Fibroblast of gingiva (primary cell): ENCODE results near the gene MPDU1.
A peak's percentile ranks its signal among the peaks of the same experiment; 100 is the strongest.

Experiments
- DNase-seq: peaks from one replicate; pipeline ENCODE4 v3.0.0-alpha.2; 2011; ENCODE audit warnings: low read depth

MPDU1 gene

DNA sequence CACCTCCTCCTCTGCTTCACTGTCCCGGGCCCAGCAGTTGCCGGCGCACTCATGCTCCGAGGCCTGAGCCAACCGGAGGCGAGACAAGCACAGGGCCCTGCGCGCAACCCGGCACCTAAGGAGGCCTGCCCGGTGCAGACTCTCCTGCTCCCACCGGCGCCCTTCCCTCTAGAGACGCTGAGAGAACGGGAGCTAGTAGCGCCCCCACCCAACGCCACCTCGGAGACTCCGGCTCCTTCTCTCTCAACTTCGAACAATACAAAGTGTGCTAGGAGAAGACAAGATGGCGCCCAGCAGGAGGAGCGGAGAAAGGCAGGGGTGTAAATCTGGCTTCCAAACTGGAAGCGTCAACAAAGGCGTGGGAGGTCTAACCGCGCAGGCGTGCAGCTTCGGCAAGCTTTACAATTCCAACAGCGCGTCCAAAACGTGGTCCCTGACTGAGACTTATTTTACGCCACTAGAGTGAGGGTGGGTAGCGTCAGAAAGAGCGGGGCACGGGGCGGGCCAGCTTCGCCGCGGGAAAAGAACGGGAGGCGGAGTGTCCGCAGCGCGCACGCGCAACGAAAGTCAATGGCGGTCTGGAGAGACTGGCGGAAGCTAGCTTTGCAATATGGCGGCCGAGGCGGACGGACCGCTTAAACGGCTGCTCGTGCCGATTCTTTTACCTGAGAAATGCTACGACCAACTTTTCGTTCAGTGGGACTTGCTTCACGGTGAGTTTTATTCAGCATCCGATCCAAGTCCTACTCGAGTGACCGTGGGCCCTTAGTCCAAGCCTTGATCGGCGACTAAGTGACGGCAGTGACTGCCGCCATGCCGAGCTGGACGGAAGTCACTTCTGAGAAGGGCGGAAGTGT lies at the start of gene MPDU1:
Gene MPDU1, plus strand, starts transcription at position 600 of the 857 bp plus-strand sequence. Its CDS starts 11 bp downstream, at position 611.
- peak; percentile 97 for DNase-seq

DNA sequence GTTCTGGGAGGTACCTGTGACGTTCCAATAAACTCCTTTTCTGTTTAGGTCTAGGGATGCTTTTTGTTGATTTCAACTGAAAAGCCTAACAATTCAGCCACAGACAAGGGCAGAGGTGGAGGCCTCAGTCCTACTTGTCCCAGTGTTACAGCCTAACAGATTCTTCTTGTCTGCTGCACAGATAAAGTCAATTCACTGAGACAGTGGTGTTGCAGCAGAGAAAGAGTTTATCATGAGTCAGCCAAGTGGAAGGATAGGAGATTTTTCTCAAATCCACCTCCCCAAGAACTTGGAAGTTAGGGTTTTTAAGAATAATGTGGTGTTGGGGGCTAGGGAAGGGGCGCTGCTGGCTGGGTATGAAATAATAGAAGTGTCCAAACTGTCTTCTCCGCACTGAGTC lies 45.6 kb upstream of the MPDU1 start:
- DNase-seq: no peak

DNA sequence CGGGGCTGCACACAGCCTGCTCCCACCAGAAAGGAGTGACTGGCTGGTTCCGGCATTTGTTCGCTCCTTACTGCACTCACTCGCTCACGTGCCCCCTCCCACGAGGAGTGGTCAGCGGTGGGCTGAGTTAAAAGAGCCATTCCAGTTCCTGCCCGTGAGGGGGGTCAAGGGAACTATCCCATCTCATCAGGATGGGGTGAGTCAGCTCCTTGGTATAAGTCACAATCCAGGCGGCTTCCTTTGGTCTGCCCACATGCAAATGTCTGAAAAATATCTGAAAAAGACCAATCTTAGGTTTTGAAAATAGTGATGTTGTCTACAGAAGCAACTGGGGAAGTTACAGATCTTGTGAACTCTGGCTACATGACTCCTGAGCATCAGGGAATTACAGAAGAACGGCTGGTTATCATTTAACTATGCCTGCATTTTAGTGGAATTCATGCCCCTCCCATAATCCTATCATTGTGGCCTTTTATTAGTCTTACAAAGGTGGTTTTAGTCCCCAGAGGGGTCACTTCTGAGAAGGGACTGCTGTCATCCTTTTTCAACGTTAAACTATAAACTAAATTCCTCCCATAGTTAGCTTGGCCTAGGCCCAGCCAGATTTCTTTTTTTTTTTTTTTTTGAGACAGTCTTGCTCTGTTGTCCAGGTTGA lies 44.6 kb upstream of the MPDU1 start:
- no peak for DNase-seq

DNA sequence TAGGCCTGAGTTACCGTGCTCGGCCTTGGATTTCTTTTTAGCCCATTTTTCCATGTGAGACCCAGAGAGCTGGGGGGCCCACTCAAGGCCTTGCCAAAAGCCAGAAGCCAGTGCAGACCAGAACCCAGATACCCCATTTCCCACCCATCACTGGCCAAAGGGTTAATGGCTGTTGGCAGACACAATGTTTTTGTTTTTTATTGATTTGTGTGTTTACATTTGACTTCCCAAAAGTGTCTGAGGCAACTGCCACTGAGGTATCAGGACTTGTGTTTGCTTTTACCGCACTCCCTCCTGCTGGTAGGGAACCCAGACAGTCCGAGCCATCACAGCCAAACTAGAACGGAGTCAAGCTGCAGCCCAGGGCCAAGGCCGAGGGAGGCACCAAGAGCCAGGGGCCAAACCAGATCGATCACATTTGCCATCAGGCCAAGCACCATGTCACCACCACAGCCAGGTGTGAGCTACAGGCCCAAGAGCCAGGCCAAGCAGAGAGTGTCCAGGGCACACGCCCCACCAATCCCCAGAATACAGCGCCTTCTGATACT lies 42.5 kb upstream of the MPDU1 start:
- DNase-seq: no peak

DNA sequence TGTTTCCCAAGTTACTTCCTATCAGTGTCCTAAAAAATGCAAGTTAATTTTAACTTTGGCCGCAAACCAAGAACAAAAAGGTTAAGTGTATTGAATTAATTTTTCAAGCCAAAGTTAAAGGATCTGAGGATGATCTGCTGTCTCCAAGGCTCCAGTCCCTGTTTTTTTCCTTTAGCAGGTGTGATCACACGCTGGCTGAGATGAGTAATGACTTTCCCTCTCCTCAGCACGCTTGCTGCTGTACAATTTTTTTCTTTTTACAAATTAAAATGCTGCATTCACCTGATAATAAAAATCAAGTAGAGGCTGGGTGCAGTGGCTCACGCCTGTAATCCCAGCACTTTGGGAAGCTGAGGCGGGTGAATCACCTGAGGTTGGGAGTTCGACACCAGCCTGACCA lies 38.7 kb upstream of the MPDU1 start:
- no peak for DNase-seq

DNA sequence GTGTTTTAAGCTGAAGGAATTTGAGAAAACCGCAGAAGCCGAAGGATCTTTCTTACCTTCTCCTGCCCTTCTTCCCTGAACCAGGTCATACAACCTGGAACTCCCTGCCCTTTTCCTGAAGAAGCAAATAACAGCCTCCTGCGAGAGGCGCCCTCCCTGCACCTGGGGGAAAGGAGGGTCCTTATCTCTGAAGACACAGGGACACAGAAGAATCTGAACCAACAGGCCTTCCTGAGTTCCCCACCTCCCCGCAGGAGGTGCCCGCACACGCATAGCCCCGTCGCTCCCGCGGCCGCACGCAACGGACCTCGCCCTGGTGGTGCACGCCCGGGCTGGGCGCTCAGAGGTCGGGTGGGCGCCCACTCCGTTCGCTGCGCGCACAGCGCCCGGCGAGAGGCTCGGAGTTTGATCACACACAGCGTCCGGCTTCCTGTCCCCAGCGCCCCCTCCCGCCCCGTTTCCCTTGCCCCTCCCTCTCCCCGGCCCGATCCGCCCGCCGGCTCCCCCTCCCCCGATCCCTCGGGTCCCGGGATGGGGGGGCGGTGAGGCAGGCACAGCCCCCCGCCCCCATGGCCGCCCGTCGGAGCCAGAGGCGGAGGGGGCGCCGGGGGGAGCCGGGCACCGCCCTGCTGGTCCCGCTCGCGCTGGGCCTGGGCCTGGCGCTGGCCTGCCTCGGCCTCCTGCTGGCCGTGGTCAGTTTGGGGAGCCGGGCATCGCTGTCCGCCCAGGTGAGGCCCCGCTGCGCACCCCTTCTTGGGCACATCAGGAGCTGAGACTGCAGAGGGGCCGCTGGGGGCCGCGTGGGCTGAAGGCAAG lies 34.9 kb upstream of the MPDU1 start, which contains the start of gene TNFSF12:
Gene TNFSF12, plus strand, starts transcription at position 474 of the 816 bp plus-strand sequence. Its CDS starts 96 bp downstream, at position 570.
- peak; percentile 32 for DNase-seq

DNA sequence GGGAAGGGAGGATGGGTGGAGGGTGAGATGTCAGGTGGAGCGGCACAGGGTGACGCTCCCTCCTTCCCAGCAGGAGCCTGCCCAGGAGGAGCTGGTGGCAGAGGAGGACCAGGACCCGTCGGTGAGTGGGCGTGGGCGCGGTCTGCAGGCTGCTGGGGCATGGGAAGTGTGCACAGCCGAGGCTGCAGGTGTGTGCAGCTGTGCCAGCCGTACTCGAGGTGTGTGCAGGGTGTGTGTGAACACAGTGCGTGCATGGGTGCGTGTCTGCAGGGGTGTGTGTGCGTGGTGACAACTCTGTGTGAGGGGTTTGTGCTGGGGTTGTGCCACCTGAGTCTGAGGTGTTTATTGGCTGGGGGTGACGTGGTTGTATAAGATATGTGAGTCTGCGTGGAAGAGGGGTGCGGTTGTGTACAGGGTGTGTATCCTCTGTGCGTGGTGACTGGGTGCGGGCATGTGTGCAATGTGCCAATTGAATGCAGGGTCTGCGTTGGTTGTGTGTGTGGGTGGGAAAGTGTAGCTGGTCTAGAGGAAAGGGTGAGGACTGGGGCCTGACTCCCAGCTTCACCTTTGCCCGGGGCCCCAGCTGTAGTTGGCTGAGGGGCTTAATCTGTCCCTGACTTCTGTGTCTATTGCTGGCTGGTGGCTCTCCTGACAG lies 34.1 kb upstream of the MPDU1 start:
- no peak for DNase-seq

DNA sequence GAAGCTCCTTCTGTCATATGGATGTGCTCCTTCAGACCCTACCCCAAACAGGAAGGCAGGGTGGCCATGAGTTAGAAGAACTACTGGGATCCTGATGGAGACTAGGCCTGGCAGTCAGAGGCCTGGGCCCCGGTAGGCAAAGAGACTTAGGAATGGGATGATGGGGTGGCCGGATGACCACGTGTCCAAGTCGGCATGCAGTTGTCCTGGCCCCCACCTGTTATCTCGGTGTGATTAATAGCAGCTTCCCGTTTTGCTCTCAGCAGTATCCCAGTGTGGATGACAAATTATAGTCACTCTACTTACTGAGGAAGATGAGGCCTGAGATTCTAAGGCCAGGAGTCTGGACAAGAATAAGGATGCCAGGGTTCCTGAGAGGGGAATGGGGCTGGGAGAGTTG lies 33.3 kb upstream of the MPDU1 start:
- DNase-seq: no peak

DNA sequence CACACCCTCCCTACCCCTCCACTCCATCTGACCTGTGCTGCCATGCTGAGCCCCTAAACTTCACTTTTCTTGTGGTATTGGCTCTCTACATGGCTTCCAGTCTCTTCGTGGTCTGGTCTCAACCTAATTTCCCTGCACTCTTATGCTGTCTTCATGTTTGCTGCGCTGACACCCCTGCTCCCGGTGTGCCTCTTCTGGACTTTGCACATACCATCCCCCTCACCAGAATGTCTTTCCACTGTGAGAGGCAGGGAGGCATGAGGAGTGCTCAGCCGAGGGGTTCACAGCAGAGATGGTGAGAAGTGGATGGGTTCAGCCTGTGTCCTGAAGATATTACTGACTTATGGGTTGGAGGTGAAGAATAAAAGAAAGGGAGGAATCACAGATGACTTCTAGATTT lies 32.3 kb upstream of the MPDU1 start:
- DNase-seq: no peak

DNA sequence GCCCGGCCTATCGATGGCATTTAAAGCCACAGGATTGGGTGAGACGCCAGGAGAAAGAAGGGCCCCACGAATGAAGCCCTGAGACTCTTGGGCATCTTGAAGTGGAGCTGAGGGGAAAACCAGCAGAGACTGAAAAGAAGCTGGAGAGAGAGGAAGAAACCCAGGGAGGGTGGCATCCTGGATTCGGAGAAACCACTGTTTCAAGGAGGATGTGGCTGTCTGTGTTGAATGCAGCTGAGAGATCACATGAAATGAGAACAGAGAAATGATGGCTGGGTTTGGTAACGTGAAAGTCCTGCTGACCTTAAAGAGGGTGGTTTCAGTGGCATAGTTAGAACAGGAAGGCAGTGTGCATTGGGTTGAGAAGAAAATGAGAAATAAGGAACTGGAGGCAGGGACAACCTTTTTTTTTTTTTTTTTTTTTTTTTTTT lies 31.0 kb upstream of the MPDU1 start:
- no peak for DNase-seq

DNA sequence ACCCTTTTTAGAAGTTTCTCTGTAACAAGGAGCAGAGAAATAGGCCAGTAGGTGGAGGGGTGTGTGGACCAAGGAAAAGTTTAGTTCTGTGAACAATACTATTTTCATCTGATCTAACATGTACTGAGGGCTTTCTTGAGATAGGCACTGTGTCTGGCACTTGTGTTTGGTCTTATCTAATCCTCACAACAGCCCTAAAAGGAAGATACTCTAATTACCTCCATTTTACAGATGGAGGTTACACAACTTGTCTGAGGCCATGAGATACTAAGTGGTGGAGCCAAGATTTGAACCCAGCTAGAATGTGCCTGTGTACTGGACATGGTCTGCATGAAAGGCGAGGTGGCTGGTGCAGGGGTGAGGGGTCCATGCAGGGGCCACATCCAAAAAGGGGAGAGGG lies 30.3 kb upstream of the MPDU1 start:
- no peak for DNase-seq

DNA sequence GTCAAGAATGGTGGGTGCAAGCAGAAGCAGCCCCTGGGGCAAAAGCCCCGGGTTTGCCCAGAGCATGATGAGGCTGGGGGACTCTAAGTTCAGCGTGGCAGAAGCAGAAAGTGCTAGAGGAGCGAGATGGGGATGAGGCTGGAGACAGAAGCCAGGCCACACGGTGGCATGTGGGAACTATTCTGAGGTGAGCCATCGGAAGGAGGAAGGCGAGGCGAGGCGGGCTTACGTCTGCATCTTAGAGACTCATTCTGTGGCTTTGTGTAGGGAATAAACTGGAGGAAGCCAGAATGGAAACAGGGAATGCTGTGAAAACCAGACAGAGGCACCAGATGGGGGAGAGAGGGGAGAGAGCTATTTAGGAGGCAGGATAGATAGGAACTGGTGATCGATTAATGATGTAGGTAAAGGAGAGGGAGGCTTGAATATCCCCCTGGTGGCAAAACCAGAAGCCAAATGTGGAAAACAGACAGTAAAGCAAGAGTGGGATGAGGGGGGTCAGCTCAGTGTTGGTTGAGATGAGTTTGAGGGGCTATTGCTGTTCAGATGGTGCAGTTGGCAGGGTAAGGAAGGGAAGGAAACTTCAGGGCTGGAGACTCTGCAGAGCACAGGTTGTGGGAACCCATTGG lies 28.2 kb upstream of the MPDU1 start:
- no peak for DNase-seq

DNA sequence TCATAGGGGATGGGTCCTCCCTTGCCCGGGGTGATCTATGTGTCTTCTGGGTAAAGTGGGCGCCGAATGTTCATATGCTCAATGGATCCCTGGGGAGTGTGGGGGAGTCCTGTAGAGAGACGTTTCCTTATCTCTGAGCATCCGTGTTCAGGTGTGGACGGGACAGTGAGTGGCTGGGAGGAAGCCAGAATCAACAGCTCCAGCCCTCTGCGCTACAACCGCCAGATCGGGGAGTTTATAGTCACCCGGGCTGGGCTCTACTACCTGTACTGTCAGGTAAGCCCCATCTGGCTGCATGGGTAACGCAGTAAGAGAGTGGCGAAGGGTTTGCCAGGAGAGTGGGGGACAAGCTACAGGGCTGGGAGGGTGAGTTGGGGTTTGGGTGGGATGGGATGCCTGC lies 27.0 kb upstream of the MPDU1 start:
- DNase-seq: no peak

DNA sequence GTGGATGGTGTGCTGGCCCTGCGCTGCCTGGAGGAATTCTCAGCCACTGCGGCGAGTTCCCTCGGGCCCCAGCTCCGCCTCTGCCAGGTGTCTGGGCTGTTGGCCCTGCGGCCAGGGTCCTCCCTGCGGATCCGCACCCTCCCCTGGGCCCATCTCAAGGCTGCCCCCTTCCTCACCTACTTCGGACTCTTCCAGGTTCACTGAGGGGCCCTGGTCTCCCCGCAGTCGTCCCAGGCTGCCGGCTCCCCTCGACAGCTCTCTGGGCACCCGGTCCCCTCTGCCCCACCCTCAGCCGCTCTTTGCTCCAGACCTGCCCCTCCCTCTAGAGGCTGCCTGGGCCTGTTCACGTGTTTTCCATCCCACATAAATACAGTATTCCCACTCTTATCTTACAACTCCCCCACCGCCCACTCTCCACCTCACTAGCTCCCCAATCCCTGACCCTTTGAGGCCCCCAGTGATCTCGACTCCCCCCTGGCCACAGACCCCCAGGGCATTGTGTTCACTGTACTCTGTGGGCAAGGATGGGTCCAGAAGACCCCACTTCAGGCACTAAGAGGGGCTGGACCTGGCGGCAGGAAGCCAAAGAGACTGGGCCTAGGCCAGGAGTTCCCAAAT lies 26.4 kb upstream of the MPDU1 start:
- no peak for DNase-seq

DNA sequence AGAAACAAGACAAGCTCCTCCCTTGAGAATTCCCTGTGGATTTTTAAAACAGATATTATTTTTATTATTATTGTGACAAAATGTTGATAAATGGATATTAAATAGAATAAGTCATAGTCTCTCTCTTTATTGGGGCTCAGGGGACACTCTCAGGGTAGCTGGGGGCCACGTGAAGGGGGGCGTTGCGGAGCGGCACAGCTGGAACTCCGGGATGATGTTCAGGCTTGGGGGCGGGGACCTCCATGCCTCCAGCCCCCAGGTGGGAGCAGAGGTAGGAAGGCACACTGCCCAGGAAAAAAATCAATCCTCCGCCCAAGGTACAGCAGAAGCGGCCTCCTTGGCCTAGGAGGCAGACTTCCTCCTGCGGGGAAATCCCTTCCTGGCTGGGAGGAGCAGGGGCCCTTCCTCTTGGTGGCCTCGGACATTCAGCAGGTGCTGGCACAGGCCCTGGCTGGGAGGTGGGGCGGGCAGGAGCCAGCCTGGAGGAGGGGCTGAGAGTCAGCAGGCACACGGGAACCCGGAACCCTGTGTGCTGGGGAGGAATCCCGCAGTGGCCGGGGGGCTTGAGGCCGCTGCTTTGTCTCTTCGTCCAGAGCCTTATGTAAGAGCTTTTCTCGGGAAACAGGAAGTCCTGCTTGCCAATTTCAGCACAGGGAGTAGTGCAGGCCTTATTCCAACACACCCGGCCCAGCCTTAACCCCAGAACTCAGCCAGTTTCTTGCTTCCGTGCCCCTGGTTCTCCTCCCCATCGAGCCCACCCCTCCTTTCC lies 25.7 kb upstream of the MPDU1 start:
- DNase-seq: peak; percentile 67

DNA sequence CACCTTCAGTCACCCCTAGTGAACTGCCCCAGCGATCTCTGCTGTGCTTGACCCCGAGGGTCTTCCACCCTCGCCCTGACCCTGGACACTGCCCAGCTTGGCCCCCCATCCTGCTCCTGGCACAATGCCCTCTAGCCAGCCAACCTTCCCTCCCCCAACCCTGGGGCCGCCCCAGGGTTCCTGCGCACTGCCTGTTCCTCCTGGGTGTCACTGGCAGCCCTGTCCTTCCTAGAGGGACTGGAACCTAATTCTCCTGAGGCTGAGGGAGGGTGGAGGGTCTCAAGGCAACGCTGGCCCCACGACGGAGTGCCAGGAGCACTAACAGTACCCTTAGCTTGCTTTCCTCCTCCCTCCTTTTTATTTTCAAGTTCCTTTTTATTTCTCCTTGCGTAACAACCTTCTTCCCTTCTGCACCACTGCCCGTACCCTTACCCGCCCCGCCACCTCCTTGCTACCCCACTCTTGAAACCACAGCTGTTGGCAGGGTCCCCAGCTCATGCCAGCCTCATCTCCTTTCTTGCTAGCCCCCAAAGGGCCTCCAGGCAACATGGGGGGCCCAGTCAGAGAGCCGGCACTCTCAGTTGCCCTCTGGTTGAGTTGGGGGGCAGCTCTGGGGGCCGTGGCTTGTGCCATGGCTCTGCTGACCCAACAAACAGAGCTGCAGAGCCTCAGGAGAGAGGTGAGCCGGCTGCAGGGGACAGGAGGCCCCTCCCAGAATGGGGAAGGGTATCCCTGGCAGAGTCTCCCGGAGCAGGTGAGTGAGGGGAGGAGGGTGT lies 24.9 kb upstream of the MPDU1 start, which contains the start of gene TNFSF13:
Gene TNFSF13, plus strand, starts transcription at position 207 of the 776 bp plus-strand sequence. Its CDS starts 290 bp downstream, at position 497.
- DNase-seq: no peak

DNA sequence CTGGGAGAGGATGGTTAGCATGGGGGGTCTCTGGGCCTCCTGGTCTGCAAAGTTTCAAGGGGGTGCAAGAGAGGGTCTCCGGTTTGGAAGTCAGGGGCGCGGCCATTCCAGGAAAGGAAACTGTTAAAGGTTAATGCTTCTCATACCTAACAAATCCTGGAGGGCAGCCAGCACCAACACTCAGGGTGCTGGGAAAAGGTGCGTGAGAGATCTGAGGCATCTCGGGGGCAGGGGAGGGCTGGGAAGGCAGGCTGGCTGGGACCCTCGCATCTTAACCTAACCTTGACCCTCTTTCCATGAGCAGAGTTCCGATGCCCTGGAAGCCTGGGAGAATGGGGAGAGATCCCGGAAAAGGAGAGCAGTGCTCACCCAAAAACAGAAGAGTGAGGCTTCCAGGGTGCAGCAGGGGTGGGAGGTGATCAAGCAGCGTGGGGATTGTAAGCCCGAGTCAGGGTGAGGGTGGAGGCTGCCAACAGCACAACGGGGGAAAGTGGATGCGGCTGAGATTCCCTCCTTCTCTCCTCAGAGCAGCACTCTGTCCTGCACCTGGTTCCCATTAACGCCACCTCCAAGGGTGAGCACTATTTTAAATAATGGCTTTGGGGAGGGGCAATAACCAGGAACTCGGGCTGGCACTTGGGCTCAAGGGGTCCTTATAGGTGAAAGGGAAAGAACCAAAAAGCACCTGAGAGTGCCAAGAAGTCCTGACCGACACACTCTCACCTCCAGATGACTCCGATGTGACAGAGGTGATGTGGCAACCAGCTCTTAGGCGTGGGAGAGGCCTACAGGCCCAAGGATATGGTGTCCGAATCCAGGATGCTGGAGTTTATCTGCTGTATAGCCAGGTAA lies 24.1 kb upstream of the MPDU1 start:
- DNase-seq: no peak
